ENCODE data around the gene MYF6.

MYF6 gene

GRCh38 chr12:80756875-80757274 lies 49.4 kb downstream of the MYF6 start:
- TF ChIP-seq POLR2A (IDR thresholded peaks at IDR 0.05; ENCODE audit: low read length): no peak
- TF ChIP-seq GATA1 (IDR thresholded peaks at IDR 0.05; ENCODE audit: low read depth, low read length): no peak
- no peak for DNase-seq
